C4-2B (cell line): Measurements from ENCODE around the gene MRPL37.

Experiments used
- CTCF ChIP-seq: fragments of 450-650 bp; conservative IDR thresholded peaks from 2 replicates; pipeline ENCODE4 v1.5.1; 2017; ENCODE audit warnings: mild to moderate bottlenecking
- ZFX ChIP-seq: fragments of 450-650 bp; IDR thresholded peaks from 2 replicates; pipeline ENCODE4 v1.6.1; 2017

GRCh38 chr1:54171016-54171415, 29.0 kb upstream of the MRPL37 start:
- TF ChIP-seq ZFX (no peak), CTCF (no peak)
